ACHN (cell line): ENCODE results near the gene PNP.
"Not testable (repeated sequence)": the region's sequence is repeated elsewhere in the genome, so short reads cannot be mapped to it uniquely, and the experiment has no call there.

ENCODE experiments used
- DNase-seq: peaks from one replicate; pipeline ENCODE4 v3.0.0-alpha.2; 2015
- in situ Hi-C: cut with HindIII; loops from 2 replicates; pipeline ENCODE4 v1.10.0; 2017; ENCODE audit warnings: low sequenced_read_pairs, low pct_ligation_motif_present, low pct_unique_long_range_greater_than_20kb

PNP gene

DNA sequence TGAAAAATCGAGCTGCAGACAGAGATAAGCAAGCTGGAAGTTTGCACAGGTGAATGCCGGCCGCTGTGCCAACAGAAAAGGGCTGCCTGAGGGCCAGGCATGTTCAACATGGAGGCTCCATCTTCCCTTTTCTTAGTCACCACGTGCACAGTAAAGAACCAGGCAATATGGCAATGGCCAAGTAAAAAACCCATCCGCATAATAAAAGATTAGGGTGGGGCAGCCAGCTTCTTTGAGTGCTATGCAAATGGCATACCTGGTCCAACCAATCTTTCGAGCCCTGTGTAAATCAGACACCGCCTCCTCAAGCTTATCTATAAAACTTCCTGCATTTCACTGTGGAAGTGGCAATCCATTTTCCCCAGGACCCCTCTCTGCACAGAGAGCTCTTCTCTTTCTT lies 16.7 kb downstream of the PNP start:
- DNase-seq: no peak
- in situ Hi-C loops: no loop called here

DNA sequence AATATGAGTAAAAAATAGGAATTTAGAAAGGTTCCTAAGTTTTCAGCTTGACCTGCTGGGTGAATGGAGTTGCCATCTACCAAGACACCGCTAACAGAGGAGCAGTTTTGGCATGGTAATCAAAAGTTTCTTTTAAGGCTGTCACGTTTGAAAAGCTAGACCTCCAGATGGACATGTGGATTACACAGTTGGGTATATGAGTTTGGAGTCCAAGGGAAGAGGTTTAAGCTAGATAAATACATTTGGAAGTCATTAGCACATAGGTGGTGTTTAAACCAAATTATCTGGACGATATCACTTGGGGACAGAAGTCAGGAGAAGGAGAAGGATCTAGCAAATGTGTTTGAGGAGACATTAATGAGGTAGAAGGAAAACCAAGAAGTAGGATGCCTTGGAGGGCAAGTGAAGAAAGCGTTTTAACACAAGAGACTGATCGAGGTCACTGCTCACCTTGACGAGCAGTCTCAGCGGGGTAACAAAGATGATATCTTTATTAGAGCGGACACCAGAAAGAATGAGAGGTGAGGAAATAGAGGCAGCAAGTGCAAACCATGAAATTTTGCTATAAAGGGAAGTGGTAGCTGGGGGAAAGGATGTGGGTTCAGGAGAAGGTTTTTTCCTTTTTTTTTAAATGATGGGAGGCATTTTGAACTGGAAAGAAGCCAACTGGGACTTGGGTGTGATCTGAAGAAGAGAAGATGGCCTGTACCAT lies 17.6 kb downstream of the PNP start:
- DNase-seq: no peak
- in situ Hi-C loops: no loop called here

DNA sequence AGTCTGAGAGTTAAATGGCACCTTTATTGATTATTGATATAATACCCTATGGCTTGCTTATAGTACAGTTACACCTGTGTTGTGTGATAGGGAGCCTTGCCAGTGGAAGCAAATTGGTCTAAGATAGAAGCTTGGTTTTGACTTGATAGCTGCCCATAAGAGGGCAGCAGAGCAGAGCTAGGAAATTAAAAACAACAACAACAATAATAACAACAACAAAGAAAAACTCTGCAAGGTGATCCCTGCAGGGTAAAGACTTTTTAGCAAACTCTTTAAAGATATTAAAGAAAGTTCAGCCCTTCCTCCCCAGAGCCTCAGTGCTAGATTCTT lies 18.2 kb downstream of the PNP start:
- DNase-seq: no peak
- in situ Hi-C loops: no loop called here

DNA sequence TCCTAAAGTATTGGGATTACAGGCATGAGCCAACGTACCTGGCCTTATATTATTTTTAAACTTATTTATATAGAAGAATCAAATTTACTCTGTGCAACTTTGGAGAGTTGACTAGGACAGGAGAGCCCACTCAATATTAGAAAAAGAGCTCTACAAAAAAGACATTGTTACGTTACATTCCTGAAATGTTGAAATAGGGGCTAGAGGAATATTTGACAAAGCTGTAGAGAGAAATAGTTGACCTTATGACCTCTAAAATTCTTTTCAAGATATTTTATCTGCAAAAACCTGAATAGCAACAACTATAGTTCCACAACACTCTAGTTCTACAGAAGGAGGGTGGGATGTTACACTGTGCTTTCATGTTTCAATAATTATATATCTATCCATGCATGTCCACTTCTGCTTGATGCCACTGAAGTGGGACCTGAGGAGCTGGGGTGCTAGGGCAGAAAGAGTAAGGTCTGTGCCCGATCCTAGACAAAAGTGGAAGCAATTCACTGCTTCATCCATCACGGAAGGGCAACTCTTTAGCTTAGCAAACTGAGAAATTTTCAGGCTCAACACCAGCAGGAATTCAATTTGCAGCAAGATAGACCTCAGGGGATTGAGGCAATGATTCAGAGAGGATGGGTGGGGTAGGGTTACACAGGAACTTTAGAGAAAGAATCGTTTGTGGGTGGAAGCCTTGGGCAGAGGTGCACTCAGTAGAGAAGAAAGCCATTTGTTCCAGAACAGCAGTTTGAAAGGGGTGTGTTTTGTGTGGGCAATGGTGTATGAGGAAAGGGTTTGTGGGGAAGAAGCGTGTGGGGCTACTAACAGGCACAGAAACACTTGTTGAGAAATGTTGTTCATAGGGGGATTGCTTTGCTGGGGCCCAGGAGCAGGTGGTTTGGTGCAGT lies 20.1 kb downstream of the PNP start:
- in situ Hi-C loops: no loop called here
- DNase-seq: no peak

DNA sequence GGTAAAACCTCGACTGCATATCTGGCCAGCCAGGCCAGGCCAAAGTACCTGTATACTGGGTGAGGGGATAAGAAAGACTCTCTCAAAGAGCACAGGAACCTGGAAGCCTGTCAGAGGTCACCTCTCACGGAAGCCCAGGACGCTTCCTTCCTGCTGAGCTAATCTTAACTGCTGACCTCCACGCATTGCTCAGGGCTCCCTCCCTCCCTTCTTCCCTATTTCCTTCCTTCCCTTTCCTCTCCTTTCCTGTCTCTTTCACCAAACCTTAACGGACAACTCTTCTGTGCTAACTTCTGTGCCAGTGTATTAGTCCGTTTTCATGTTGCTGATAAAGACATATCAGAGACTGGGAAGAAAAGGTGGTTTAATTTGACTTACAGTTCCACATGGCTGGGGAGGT lies 21.4 kb downstream of the PNP start:
- no peak for DNase-seq
- in situ Hi-C loops: no loop called here

DNA sequence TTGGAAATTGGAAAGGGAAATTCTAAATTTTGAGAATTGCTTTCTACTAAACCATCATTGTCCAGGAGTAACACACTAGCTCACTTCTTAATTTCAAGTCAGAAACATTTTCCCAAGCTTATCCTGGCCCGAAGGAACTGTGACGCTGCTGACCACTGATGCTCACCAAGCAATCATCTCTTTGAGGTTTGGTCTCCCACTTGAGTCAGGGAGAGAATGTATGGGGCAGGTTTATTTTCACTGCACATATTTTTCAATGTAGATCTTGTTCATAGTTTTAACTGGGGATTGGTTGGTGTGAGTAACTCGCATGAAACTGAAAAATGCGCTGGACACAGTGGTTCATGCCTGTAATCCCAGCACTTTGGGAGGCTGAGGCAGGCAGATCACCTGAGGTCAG lies 23.3 kb downstream of the PNP start:
- in situ Hi-C loops: no loop called here

DNA sequence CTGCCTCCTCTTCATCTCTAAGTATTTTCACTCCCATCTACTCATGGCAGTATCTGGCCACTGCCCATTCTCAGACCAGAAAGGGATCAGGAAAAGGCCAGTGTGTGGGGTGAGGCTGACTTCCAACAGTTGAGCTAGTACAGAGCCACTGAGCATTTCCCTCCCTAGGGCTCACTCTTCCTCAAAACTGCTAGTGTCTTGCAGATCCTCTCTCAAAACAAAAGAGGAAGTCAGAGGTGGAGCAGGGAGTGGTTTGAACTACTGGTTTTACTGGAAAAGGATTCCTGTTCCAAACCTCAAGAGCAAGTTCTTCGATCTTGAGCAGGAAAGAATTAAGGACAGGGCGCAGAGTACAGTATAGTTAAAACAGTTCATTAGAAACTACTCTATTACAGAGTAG lies 24.4 kb downstream of the PNP start:
- DNase-seq: no peak
- in situ Hi-C loops: no loop called here

More for the DNA sequence above, 23.3 kb downstream of the PNP start:
- no peak for DNase-seq

DNA sequence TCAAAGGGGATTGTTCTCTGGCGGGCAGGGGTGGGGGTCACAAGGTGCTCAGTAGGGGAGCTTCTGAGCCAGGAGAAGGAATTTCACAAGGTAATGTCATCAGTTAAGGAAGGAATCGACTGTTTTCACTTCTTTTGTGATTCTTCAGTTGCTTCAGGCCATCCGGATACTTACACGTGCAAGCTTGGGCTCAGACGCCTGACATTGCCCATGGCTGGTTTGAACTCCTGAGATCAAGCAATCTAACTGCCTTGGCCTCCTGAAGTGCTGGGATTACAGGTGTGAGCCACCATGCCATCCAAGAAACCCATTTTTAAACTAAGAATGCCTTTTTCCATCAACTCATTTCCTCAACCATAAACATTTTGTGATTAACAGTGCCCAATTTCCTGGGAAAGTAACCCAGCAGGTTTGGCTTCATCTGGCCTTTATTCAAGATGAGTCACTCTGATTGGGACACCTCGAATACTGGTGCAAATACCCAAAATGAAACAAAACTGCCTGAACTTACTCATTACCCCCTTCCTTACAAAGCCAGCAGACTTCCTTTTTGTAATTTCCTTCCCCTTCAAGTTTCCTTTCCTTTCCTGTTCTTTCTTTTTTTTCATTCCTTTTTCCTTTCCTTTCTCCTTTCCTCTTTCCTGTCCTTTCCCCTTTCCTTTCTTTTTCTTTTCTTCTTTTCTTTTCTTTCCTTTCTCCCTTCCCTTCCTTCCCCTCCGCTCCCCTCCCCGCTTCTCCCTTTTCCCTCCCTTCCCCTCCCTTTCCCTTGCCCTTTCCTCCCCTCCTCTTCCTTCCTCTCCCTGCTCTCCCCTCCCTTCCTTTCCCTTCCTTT lies 25.9 kb downstream of the PNP start:
- in situ Hi-C loops: no loop called here
- no peak for DNase-seq

DNA sequence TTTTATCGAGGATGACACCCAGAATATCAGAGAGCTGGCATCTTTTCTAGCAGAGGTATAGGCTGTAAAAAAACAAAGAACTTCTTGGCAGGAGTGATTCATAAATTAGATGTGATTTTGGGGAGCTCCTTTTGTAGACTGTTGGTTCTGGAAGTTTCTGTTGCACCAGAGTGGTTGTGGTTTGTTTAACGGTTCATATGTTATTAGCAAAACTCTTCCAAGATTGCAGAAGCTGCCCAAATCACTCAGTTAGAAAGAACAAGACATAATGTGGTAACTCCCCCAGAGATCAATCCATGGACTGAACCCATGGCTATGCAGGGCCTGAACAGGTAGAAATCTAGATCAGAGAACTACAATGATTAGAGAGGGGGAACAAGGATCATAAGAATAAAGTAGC lies 29.4 kb downstream of the PNP start:
- in situ Hi-C loops: no loop called here
- DNase-seq: no peak

DNA sequence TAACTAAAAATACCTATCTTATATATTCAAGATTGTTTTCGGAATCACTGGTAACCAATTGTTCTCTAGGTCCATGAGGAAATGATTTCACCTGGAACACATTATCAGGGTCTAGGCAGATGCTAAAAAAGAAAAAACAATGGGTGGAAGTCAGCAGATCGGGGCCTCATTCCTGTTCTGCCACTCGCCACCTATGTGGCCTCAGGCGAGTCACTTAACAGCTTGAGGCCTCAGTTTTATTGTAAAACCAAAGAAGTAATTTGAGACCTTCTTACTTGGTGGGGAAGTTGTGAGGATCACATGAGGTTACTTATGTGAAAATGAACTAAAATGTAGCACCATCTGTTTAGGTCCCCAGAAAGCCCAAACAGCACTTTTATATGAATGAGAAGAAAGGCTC lies 29.9 kb downstream of the PNP start:
- in situ Hi-C loops: no loop called here
- no peak for DNase-seq

DNA sequence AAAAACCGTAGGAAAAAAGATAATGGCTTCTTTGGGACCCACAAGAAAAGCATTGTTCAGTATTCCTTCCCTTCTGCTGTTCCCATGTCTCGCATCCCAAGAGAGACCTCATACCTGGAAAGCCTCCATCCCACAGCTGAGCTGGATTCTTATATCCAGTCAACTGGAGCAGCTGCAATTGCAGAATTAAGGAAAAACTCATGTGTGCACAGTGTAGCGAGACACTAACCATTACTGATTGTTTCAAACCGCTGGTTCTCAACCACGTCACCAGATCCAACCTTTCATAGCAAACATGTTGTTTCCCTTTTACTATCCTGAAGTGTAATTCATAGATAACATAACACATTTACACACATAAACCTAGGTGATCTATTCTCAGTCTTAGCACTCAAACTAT lies 30.7 kb downstream of the PNP start:
- in situ Hi-C loops: no loop called here
- DNase-seq: no peak

DNA sequence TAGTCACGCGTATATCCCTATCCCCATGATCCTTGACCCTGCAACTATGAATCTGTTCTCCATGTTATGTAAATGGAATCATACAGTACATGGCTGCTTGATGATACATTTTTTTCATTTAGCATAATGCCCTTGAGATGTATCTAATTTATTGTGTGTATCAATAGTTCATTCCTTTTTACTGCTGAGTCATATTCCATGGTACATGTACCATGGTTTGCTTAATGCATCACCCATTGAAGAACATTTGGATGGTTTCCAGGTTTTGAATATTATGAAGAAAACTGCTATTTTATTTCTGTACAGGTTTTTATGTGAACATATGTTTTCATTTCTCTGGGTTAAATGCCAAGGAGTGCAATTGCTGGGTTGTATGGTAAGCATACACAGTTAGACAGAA lies 32.1 kb downstream of the PNP start:
- no peak for DNase-seq
- in situ Hi-C loops: no loop called here

DNA sequence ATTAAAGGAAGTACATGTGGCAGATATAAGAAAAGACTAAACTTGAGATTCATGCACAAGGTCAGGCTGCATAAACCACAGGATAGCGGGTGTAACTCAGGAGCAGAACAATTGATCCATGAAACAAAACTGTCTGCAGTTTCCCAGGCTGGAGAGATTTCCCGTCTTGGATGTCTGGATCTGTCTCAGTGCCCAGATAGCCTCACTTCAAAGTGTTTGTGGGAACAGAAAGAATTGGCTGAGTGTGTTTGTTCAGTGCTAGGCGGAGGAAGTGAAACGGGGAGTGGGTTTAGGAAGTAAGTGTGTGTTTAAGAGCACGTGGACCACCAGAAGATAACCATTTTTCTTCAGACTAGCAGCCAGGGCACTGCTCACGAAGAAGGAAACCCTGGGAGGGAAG lies 34.7 kb downstream of the PNP start:
- DNase-seq: no peak
- in situ Hi-C loops: no loop called here

DNA sequence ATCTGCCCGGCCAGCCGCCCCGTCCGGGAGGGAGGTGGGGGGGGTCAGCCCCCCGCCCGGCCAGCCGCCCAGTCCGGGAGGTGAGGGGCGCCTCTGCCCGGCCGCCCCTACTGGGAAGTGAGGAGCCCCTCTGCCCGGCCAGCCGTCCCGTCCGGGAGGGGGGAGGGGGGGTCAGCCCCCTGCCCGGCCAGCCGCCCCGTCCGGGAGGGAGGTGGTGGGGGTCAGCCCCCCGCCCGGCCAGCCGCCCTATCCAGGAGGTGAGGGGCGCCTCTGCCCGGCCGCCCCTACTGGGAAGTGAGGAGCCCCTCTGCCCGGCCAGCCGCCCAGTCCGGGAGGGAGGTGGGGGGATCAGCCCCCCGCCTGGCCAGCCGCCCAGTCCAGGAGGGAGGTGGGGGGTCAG lies 37.1 kb downstream of the PNP start:
- DNase-seq, in situ Hi-C loops: not testable (repeated sequence)

DNA sequence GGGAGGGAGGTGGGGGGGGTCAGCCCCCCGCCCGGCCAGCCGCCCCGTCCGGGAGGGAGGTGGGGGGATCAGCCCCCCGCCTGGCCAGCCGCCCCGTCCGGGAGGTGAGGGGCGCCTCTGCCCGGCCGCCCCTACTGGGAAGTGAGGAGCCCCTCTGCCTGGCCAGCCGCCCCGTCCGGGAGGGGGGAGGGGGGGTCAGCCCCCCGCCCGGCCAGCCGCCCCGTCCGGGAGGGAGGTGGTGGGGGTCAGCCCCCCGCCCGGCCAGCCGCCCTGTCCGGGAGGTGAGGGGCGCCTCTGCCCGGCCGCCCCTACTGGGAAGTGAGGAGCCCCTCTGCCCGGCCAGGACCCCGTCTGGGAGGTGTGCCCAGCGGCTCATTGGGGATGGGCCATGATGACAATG lies 37.5 kb downstream of the PNP start:
- in situ Hi-C loops, DNase-seq: not testable (repeated sequence)

DNA sequence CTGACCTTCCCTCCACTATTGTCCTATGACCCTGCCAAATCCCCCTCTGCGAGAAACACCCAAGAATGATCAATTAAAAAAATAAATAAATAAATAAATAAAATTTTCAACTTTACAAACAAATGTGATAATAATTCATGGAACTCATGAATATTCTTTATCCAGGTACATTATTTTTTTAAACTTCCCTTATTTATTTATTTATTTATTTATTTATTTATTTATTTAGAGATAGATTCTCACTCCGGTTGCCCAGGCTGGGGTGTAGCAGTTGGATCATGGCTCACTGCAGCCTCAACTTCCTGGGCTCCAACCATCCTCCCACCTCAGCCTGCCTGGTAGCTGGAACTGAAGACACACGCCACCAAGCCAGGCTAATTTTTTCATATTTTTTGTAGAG lies 38.3 kb downstream of the PNP start:
- DNase-seq, in situ Hi-C loops: not testable (repeated sequence)

DNA sequence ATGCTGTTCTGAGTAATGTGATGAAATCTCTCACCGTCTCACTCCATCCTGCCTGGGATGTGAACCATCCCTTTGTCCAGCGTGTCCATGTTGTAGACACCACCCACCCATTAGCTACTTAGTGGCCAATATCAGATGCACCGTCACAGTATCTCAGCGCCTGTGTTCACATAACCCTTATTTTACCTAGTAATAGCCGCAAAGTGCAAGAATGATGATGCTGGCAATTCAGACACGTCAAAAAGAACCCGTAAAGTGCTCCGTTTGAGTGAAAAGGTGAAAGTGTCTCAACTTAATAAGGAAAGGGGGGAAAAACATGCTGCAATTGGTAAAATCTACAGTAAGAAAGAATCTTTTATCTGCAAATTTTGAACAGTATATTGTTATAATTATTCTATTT lies 39.2 kb downstream of the PNP start:
- in situ Hi-C loops: no loop called here
- DNase-seq: no peak

DNA sequence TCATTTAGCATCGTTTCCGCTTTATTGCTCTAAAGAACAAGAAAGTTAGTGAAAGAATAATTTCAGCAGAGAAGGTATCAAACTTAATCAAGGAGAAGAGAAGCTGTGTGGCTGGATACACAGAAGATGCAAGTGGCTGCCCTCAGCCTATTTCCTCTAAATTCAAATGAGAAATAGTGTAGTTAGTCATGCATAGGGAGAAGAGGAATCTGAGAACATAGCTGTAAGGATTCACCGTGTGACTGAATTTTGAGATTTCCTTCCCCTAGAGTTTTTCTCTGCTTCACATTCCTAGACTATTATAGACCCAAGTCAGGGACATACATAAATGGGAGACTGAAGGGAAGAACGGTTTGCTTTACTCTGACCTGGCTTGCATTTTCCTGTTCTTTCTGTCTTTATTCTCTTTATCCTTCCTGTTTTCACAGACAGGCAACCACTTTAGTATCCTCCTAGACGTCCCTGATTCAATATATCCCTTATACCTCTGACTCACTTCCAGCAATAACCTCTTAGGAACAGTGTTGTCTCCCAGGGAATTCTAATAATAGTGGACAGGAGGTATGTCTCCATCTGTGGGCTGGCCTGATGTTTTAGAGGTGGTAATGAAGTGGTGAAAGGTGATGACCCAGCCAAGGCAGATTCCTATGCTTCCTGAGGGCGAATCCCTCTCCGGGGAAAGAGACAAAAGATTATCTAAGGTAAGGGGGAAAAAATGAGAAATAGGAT lies 43.1 kb downstream of the PNP start:
- in situ Hi-C loops: no loop called here
- no peak for DNase-seq

DNA sequence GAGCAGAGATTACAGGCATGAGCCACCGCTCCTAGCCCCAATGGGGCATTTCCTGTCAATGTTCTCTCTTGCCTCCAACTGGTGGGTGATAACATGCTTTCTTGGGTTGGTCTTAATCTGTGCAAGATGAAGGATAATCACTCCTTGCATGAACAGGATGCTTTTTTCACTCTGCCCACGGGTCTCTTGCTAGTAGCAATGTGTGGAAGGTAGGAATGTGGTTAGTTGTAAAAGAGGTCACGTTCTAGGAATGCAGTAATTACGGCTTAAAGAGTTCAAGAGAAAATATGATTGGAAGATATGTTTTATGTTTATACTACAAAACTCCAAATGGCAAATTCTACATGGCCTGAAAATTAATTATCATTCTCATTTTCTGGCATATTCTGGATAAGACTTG lies 46.6 kb downstream of the PNP start:
- DNase-seq: no peak
- in situ Hi-C loops: no loop called here
